ENCODE data around the gene IQGAP1.

GRCh38 chr15:90349821-90350220 is 38.2 kb upstream of the IQGAP1 start:
- TF ChIP-seq BCL11A (tag by site-specific recombination; IDR thresholded peaks at IDR 0.05; ENCODE audit: low read depth) = no peak
- TF ChIP-seq ZFP41 (tag by site-specific recombination; IDR thresholded peaks at IDR 0.05; ENCODE audit: borderline replicate concordance) = no peak
- TF ChIP-seq ZNF704 (tag by site-specific recombination; IDR thresholded peaks at IDR 0.05) = no peak
- TF ChIP-seq CTCF (tag by site-specific recombination; IDR thresholded peaks at IDR 0.05) = no peak
- TF ChIP-seq ZNF510 (tag by site-specific recombination; IDR thresholded peaks at IDR 0.05; ENCODE audit: insufficient replicate concordance) = no peak
- TF ChIP-seq ZBTB49 (tag by site-specific recombination; IDR thresholded peaks at IDR 0.05; ENCODE audit: low read depth) = no peak
- TF ChIP-seq PRDM6 (tag by site-specific recombination; IDR thresholded peaks at IDR 0.05) = no peak
- no peak for TF ChIP-seq ZNF18 (tag by site-specific recombination; IDR thresholded peaks at IDR 0.05)

Data from HEK293 (cell line).